ENCODE measurements around the gene HEXD.

Gene HEXD

DNA sequence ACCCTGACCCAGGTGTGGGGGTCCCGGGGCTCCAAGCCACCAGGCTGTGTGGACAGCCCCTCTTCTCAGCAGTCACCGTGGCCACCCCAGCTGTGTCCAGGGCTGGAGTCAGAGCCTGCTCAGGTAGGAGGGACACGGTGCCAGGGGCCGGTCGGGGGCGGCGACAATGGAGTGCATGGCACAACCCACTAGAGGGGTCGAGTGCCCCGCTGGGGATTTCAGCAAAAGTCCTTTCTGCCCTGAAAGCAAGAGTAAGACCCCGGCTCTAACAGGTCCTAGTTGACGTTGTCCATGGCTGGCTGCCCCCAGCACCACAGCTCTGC is 35.3 kb upstream of the HEXD start:
- DNase-seq (ENCODE audit: low read depth): no peak

DNA sequence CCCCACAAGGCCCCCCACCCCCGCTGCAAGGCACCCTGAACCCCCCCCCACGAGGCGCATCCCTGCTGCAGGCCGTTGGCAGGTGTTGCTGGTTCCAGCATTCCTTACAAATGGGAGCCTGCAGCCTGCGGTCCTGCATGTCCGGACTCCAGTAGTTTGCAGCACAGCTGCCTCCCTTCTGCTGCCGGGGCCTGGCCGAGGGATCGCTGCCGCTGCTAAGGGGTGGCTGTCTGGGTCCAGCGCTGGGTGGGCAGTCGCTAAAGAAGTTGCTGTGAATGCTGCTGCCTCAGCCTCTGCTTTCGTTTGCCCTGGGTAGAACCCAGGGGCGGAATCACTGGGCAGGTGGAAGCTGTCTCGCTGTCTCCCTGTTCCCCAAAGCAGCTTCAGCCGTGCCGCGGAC is 34.7 kb upstream of the HEXD start:
- no peak for DNase-seq (ENCODE audit: low read depth)

DNA sequence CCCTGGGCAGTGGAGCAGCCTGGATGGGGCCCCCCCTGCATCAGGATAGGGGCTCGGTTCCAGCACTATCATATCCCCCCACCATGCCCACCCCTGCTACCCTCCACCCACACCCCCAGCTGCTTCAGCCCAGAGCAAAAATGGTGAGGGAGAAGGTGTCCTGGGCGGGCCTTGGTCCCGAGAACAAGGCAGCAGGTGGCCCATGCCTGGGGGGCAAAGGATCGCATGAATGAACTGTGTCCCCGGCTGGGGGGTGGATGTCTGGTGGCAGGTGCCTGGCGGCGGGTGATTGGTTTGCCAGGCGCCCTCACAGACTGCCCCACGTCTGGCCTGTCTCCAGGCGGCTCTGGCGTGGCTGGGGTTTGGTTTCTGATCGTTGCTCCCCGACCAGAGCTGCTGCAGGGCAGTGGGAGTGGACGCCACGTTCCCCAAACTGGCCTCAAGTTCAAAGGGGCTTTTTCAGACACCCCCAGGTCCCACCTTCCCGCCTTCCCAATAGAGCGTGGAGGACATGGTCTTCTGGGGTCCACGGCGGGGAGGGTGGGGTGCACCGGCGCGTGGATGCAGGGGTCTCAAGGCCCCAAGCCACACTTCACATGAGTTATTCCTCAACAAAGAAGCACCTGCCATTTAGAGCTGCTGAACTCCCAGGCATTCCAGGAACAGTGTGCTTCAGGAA is 34.0 kb upstream of the HEXD start:
- DNase-seq (ENCODE audit: low read depth): no peak

DNA sequence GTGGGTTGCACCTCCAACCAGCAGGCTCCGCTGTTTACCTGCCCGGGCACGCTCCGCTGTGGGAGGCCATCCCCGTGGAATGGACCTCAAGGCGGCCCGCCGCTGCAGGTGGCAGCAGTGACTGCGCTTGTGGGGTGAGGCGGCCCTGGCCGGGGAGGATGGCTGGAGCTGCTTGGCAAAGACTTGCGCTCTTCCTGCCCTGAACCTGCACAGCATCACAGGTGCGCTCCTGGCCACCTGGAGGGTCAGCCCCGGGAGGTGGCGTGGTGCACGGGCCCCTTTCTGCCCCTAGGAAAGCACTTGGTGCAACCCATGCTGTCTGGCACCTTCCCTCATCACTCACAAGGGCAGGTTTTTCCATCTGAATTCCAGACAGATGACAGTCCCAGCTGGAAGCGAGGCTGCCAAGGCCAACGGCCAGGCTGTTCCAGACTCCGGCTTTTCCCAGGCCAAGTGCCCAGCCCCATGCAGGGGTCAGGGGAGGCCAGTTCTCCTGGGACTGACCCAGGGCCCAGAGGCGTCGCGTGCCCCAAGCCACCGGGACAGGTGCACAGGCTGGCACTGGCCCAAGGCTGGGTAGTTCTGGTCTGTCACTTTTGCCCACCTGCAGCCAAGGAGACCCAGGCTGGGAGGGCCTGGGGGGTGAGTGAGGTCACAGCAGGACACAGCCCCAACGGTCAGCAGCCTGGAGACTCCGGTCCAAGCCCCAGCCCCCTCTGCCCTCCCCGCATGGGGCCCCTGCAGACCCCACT is 33.2 kb upstream of the HEXD start:
- no peak for DNase-seq (ENCODE audit: low read depth)

DNA sequence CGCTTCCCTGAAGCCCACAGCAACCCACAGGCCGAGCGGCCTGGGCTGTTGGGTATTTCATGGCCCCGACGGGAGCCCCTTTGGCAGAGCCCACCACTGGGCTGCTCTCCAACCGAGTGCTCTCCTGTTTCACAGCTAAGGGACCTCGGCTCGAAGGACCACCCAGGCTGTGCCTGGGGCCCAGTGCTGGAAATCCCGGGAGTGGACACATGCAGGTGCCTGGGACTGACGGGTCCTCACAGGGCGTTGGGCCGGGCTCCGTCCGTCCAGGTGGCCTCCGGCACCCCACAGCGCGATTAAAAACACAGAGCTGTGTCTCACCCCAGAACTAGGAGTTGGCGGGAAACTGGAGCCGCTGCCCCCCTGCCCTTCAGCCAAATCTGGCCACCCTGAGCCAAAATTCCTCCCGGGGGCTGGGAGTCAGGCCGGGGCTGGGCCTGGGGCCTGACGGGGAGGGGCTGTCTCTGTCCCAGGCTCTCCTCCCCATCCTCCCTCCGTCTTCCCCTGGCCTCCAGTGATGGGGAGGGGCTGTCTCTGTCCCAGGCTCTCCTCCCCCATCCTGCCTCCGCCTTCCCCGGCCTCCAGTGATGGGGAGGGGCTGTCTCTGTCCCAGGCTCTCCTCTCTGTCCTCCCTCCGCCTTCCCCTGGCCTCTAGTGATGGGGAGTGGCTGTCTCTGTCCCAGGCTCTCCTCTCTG is 32.4 kb upstream of the HEXD start:
- no peak for DNase-seq (ENCODE audit: low read depth)

DNA sequence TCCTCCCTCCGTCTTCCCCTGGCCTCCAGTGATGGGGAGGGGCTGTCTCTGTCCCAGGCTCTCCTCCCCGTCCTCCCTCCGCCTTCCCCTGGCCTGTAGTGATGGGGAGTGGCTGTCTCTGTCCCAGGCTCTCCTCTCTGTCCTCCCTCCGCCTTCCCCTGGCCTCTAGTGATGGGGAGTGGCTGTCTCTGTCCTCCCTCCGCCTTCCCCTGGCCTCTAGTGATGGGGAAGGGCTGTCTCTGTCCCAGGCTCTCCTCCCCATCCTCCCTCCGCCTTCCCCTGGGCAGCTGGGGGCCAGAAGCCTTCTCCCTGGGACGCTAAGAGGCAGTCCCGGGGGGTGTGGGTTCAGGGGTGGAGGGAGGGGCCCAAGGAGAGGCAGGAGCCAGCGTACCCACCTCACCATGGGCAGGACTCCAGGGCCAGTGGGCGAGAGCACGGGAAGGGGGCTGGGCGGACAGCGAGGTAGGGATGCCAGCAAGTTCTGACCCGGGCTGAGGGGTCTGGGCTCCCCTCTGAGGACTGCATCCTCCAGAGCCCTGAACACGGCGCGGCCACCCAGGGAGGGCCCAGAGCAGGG is 31.8 kb upstream of the HEXD start:
- DNase-seq (ENCODE audit: low read depth): no peak

DNA sequence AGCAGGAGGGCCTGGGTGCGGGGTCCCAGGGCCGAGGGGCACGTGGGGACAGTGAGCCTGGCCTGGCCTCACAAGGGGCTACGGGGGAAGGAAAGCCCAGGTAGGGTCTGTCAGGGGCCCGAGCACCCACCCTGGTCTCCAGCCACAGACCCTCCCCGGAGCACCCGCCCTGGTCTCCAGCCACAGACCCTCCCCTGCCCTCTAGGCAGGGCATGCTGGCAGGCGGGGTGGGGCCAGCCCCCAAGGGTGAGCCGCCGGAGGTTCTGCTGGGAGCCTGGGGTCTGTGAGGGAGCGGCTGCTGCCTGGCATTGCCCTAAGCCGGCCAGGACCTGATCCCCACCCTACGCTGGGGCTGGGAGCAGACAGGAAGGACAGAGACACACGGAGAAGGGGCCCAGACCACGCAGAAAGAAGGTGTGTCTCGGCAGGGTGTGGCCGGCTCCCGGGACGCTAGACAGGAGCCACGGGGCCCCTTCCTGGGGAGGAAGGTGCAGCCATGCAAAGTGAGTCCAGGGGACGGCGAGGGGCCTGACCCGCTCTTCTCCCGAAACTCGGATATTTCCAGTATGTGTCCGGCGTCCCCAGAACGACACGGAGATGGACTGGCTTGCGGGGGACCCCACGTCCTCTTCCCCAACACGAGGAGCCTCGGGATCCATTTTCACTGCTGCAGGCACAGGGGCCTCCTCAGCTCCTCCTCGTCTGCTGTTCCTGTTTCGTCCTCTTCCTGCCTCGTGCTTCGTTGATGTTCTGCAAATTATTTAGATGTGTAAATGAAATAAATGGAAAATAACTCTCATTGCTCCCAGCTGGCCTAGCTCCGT is 31.1 kb upstream of the HEXD start:
- no peak for DNase-seq (ENCODE audit: low read depth)

DNA sequence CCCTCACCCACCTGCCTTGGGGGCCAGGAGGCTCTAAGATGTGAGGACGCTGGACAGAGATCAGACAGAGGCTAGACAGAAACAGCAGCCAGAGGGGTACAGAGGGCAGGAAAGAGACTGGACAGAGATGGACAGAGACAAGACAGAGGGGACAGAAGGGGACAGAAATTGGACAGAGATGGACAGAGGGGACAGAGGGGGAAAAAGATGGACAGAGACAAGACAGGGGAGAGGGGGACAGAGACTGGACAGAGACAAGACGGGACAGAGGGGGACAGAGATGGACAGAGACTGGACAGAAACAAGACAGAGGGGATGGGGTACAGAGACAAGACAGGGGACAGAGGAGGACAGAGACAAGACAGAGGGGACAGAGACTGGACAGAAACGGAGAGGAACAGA is 30.4 kb upstream of the HEXD start:
- no peak for DNase-seq (ENCODE audit: low read depth)

DNA sequence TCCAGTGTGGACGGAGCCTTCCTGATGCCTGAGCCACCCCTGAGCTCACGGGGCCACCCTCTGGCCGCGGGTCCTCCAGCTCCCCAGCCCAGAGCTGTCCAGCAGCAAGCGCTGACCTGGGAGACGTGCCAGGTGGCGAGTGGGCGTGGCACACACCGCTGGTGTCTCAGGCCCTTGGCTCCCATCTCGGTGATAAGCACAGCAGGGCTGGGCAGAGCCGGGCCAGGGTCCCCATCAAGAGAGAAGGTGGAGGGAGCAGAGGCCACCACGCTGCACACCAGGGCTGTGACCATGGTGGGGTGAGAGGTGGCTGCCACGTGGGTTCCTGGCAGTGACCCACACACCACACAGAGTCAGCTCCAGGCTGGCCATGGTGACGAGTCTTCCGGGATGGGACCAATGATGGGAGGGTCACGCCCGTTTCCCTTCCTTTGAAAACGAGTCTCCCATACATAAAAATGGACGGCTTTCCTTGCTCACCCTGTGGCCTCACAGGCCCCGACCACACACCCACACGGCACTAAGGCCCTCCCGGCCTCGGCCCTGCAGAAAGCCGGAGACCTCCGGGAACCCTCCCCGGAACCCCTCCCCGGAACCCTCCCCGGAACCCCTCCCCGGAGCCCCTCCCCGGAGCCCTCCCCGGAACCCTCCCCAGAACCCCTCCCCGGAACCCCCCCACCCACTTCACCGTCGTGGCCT is 29.8 kb upstream of the HEXD start:
- no peak for DNase-seq (ENCODE audit: low read depth)

DNA sequence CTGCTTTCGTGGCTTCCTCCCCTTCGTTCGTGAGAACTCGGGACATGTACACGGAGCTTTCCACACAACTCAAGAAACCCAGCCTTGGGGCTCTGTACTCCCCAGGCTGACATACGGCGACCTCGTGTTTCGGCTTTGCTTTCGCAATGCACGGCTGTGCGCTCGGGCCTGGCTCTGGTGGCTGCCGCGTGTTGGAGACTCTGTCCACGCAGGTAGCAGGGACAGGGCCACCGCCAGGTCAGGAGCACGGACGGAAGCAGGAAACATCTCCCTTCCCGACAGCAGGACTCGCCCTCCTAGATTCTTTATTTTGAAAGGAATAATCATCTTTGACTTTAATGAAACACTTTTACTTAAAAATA is 29.2 kb upstream of the HEXD start:
- DNase-seq (ENCODE audit: low read depth): no peak

DNA sequence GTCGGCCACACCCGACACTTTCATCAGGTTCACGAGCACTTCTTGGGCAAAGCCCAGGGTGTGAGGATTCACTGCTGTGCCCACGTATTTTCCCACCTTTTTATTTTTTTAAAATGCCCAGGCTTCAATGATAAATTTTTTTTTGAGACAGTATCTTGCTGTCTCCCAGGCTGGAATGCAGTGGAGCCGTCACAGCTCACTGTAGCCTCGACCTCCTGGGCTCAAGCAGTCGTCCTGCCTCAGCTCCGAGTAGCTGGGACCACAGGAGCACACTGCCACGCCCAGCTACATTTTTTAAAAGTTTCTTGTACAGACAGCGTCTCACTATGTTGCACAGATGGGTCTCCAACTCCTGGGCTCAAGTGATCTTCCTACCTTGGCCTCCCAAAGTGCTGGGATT is 28.8 kb upstream of the HEXD start:
- no peak for DNase-seq (ENCODE audit: low read depth)

DNA sequence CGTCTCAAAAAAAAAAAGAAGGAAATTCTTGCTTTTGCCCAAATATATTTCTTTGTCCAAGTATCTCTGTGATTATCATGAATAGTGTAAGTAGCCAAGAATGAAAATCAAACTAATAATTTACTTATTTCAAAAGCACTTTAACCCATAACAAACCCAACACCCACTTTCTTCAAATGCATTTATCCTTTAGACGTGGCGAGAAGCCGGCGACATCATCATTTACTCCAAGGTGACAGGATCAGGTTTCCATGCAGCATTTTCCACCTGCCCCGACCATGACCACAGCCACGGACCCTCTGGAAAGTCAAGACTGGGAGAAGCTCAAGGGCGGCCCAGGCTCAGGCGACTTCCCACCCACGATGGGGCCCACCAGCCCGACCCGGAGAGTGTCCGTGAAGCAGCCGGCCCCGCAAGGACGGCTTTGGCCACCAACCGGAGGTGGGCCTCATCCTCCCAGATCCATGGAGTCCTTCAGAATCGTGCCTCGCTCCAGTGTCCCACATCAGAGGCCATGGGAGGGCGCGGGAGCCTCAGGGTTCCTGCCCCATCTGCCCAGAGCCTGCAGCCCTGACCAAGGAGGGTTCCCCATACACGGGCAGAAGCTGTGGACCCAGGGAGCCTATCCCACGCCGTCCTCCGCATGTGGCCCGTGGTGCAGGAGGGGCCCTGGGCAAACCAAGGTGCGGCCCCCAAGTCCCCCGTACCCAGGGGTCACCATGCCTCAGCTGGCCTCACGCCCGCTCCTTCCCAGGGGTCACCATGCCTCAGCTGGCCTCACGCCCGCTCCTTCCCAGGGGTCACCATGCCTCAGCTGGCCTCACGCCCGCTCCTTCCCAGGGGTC is 27.9 kb upstream of the HEXD start:
- no peak for DNase-seq (ENCODE audit: low read depth)

DNA sequence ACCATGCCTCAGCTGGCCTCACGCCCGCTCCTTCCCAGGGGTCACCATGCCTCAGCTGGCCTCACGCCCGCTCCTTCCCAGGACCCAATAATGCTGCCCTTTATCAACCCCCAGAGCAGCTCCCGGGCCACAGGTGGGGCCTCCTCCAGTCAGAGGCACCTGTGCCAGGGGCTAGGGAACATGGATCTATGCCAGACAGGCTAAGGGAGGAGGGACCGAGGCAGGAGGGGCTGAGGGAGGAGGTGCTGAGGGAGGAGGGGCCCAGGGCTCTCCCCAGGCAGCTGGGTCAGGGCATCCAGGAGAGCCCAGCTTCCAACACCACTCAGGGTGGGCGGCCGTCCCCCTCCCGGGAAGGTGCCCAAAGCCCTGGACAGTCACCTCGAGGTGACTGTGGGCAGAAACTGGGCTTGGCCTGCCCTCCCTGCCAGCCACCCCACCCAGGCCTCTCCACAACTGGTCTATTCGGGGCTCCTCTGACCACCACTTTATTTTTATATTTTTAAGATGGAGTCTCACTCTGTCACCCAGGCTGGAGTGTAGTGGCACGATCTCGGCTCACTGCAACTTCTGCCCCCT is 27.2 kb upstream of the HEXD start:
- no peak for DNase-seq (ENCODE audit: low read depth)

DNA sequence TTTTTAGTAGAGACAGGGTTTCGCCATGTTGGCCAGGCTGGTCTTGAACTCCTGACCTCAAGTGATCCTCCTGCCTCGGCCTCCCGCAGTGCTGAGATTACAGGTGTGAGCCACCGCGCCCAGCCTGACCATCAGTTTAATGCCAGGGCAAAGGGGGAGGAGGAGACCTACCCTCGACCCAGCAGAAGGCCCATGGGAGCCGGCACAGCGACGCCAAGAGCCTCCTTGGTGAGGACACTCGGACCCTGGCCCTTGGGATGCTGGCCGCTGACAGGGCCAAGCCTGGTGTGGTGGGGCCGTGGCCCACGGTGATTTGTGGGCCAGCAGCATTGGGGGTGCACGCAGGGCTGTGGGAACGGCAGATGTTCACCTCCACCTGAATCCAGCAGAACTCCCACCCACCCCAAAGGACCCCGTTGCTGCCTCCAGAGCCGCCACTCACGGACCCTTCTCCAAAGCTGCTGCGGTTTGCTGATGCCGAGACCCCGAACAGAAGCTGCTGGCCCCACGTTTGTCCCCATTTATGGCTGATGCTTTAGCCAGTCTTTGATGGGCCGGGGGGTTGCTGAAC is 26.6 kb upstream of the HEXD start:
- no peak for DNase-seq (ENCODE audit: low read depth)

DNA sequence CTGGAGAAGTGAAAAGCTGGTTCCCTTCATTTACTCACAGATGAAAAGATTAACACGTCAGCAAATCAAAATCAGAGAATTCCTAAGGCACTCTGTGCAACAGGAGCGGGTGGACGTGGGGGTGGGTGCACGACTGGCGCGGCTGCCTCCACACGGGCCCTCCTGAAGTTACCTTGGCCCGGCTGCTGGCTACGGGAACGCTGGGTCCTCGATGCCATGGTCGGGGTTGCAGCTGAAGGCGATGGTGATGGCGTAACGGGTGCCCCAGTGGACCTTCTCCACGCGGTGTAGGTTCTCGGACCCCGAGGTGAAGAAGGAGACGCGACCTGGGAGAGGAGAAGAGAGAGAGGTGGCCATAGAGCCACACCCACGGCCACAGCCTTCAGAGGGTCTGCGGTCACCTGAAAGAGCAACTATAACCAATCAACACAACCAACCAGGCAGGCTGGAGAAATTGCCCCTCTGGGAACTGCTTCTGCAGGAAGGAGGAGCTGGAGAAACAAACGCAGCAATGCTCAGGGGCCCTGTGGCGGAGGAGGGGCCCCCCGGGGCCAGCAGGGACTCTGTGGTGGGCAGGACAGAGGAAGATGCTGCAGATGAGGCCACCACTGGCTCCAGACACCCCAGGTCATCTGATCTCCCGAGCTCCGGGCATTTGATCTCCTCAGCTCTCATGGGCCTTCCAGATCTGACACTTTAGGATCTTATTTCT is 25.8 kb upstream of the HEXD start:
- DNase-seq (ENCODE audit: low read depth): no peak

DNA sequence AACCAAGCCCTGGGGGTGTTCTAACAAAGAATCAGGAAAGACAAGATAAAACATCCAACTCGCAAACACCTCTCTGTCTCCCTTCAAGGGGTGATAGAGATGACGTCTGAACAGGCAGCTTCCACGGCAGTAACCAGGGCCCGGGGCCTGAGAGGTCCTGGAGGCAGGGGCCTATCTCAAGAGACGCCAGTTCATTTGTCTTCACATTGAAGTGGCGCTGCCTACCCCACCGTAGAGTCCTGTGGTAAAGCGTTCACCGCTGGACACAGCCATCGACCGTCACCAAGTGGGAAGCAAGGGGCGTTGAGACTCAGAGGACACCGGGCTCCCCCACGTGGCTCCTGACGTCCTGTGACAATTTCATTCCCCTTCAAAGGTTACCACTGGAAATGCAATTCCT is 25.2 kb upstream of the HEXD start:
- DNase-seq (ENCODE audit: low read depth): no peak

DNA sequence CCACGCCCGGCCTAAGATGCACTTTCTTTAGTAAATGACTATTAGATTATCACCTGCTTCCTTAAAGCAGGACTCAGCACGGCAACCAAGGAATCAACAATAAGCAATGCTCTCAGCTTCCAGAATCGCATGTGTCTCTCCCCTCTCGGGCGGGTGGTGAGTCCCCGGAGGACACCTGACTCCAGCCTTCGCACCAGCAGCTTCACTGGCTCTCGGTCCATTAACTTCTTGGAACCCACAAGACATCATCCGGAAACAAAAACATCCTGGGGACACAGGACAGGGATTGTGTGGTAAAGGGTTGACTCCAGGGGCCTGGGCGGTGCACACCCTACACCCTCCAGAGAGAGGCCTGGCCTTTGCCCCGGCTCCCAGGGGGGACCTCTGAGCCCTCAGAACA is 23.9 kb upstream of the HEXD start:
- no peak for DNase-seq (ENCODE audit: low read depth)

DNA sequence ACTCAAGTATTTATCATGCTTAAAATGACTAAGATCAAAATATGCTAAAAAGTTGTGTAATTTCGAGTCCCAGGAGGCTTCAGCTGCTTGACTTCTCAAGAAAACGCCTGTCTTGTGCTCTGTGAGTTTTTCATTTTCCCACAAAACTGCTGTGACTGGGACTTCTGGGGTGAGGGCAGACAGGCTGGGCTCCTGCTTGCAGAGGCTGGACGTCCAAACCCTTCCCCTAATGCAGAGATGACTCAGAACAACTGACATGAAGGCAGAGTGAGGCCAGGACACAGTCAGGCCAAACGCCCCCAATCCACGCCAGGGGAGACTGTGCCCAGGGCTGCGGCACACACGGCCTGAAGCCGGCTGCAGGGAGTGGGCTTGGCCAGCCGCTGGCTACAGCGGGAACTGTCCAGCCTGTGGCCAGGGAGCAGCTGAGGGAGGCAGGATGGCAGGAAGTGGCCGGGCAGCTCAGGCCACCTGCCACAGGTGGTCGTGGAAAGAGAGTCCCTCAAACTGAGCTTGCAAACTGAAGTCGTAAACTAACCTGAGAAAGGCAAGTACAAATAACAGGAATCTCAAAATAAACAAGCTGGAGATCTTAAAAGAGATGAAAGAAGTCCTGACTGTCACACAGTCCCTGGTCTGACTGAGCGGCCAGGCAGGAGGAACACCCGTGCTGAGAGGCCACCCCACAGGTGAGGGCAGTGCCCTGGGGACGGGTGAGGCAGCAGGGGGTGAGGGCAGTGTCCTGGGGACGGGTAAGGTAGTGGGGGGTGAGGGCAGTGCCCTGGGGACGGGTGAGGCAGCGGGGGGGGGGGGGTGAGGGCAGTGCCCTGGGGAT is 21.3 kb upstream of the HEXD start:
- no peak for DNase-seq (ENCODE audit: low read depth)

Data from activated T-helper 9 cell treated with anti-CD3 and anti-CD28 coated beads, Interleukin-2, amount 50 U/mL, for 16 hours (primary cell).